SK-N-SH treated with all-trans-retinoic acid at 6 μM for 48 hours (cell line): ENCODE results near the gene DCDC2C.

Experiments used
- ATAC-seq: fragments of 200-7000 bp; cut with Tn5 transposase; 3 replicates; pipeline ENCODE4 v1.9.1; 2020; ENCODE audit warnings: mild to moderate bottlenecking, moderate library complexity
- ARNTL ChIP-seq: fragments of 450-650 bp; formaldehyde crosslinking; IDR thresholded peaks from 2 replicates; pipeline ENCODE4 v1.5.0; 2020; ENCODE audit warnings: low read depth, mild to moderate bottlenecking, moderate library complexity, borderline replicate concordance
- BACH2 ChIP-seq: fragments of 250-450 bp; sonication (Bioruptor Pico); IDR thresholded peaks from 2 replicates; pipeline ENCODE4 v1.9.0; 2021; ENCODE audit warnings: mild to moderate bottlenecking, borderline replicate concordance
- ESRRG ChIP-seq: fragments of 250-450 bp; sonication (Bioruptor Pico); IDR thresholded peaks from 2 replicates; pipeline ENCODE4 v1.6.1; 2021; ENCODE audit warnings: mild to moderate bottlenecking
- GLIS3 ChIP-seq: fragments of 250-450 bp; sonication (Bioruptor Pico); IDR thresholded peaks from 2 replicates; pipeline ENCODE4 v1.5.0; 2020; ENCODE audit warnings: mild to moderate bottlenecking, moderate library complexity
- ISL1 ChIP-seq: fragments of 250-450 bp; sonication (Bioruptor Pico); IDR thresholded peaks from 2 replicates; pipeline ENCODE4 v2.1.2; 2022; ENCODE audit warnings: mild to moderate bottlenecking, moderate library complexity
- PPARA ChIP-seq: fragments of 250-450 bp; sonication (Bioruptor Pico); IDR thresholded peaks from 2 replicates; pipeline ENCODE4 v1.5.0; 2020; ENCODE audit warnings: mild to moderate bottlenecking, borderline replicate concordance
- RARB ChIP-seq: fragments of 250-450 bp; sonication (Bioruptor Pico); IDR thresholded peaks from 2 replicates; pipeline ENCODE4 v1.8.0; 2021; ENCODE audit warnings: mild to moderate bottlenecking, moderate library complexity
- SNAI2 ChIP-seq: fragments of 250-450 bp; sonication (Bioruptor Pico); IDR thresholded peaks from 2 replicates; pipeline ENCODE4 v1.5.0; 2020; ENCODE audit warnings: mild to moderate bottlenecking, moderate library complexity
- TCF4 ChIP-seq: fragments of 250-450 bp; sonication (Bioruptor Pico); IDR thresholded peaks from 2 replicates; pipeline ENCODE4 v1.8.0; 2021; ENCODE audit warnings: mild to moderate bottlenecking, moderate library complexity, borderline replicate concordance
- ZFP3 ChIP-seq: fragments of 250-450 bp; sonication (Bioruptor Pico); IDR thresholded peaks from 2 replicates; pipeline ENCODE4 v1.5.0; 2020; ENCODE audit warnings: mild to moderate bottlenecking, moderate library complexity
- ZFP30 ChIP-seq: fragments of 450-650 bp; formaldehyde crosslinking; IDR thresholded peaks from 2 replicates; pipeline ENCODE4 v1.5.0; 2022; ENCODE audit warnings: mild to moderate bottlenecking, moderate library complexity
- ZNF565 ChIP-seq: fragments of 450-650 bp; formaldehyde crosslinking; conservative IDR thresholded peaks from 2 replicates; pipeline ENCODE4 v1.5.0; 2020; ENCODE audit warnings: low read depth, mild to moderate bottlenecking, moderate library complexity
- ZNF70 ChIP-seq: fragments of 450-650 bp; formaldehyde crosslinking; IDR thresholded peaks from 2 replicates; pipeline ENCODE4 v1.5.0; 2020; ENCODE audit warnings: mild to moderate bottlenecking, moderate library complexity
- ZNF8 ChIP-seq: fragments of 450-650 bp; formaldehyde crosslinking; IDR thresholded peaks from 2 replicates; pipeline ENCODE4 v1.5.0; 2020; ENCODE audit warnings: mild to moderate bottlenecking, moderate library complexity
- TF ChIP-seq, protein P1 (sequence below): fragments of 250-450 bp; sonication (Bioruptor Pico); IDR thresholded peaks from 2 replicates; pipeline ENCODE4 v1.5.1; 2020; ENCODE audit warnings: low read depth, mild to moderate bottlenecking, moderate library complexity
- TF ChIP-seq, protein P2 (sequence below): fragments of 250-450 bp; sonication (Bioruptor Pico); IDR thresholded peaks from 2 replicates; pipeline ENCODE4 v1.5.1; 2021; ENCODE audit warnings: mild to moderate bottlenecking, moderate library complexity
- TF ChIP-seq, protein P3 (sequence below): fragments of 250-450 bp; sonication (Bioruptor Pico); IDR thresholded peaks from 2 replicates; pipeline ENCODE4 v1.5.0; 2020; ENCODE audit warnings: mild to moderate bottlenecking, moderate library complexity
- TF ChIP-seq, protein P4 (sequence below): fragments of 250-450 bp; sonication (Bioruptor Pico); IDR thresholded peaks from 2 replicates; pipeline ENCODE4 v1.8.0; 2020; ENCODE audit warnings: mild to moderate bottlenecking, moderate library complexity, borderline replicate concordance
- TF ChIP-seq, protein P5 (sequence below): fragments of 250-450 bp; sonication (Bioruptor Pico); IDR thresholded peaks from 2 replicates; pipeline ENCODE4 v1.8.0; 2021; ENCODE audit warnings: low read depth, mild to moderate bottlenecking, moderate library complexity, borderline replicate concordance

DCDC2C gene

DNA sequence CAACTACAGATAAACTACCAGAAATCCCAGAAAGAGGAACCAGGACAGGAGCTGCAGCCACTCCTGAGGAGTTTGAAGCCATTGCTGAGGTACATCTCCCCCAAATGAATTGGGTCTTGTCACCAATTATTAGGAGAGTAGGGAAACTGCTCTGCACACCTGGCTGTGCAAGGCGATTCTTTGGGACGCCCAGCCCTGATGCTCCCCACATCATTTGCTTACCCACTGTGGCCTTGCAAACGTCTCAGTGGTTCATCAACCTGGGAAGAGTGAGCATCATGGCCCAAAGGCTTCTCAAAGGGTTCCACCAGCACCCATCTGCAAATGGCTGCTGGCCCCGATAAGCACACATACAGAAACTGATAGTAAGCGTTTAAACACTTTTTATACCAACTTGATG lies 21.8 kb upstream of the DCDC2C start:
- no peak for ATAC-seq
- TF ChIP-seq, protein P1, sequence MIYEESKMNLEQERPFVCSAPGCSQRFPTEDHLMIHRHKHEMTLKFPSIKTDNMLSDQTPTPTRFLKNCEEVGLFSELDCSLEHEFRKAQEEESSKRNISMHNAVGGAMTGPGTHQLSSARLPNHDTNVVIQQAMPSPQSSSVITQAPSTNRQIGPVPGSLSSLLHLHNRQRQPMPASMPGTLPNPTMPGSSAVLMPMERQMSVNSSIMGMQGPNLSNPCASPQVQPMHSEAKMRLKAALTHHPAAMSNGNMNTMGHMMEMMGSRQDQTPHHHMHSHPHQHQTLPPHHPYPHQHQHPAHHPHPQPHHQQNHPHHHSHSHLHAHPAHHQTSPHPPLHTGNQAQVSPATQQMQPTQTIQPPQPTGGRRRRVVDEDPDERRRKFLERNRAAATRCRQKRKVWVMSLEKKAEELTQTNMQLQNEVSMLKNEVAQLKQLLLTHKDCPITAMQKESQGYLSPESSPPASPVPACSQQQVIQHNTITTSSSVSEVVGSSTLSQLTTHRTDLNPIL (CRISPR knock-in tag): no peak
- TF ChIP-seq, protein P2, sequence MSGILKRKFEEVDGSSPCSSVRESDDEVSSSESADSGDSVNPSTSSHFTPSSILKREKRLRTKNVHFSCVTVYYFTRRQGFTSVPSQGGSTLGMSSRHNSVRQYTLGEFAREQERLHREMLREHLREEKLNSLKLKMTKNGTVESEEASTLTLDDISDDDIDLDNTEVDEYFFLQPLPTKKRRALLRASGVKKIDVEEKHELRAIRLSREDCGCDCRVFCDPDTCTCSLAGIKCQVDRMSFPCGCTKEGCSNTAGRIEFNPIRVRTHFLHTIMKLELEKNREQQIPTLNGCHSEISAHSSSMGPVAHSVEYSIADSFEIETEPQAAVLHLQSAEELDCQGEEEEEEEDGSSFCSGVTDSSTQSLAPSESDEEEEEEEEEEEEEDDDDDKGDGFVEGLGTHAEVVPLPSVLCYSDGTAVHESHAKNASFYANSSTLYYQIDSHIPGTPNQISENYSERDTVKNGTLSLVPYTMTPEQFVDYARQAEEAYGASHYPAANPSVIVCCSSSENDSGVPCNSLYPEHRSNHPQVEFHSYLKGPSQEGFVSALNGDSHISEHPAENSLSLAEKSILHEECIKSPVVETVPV (CRISPR knock-in tag): no peak
- TF ChIP-seq BACH2 (CRISPR knock-in tag): no peak
- TF ChIP-seq PPARA (CRISPR knock-in tag): no peak
- TF ChIP-seq ESRRG (CRISPR knock-in tag): no peak
- TF ChIP-seq ZNF70 (CRISPR knock-in tag): no peak
- TF ChIP-seq, protein P3, sequence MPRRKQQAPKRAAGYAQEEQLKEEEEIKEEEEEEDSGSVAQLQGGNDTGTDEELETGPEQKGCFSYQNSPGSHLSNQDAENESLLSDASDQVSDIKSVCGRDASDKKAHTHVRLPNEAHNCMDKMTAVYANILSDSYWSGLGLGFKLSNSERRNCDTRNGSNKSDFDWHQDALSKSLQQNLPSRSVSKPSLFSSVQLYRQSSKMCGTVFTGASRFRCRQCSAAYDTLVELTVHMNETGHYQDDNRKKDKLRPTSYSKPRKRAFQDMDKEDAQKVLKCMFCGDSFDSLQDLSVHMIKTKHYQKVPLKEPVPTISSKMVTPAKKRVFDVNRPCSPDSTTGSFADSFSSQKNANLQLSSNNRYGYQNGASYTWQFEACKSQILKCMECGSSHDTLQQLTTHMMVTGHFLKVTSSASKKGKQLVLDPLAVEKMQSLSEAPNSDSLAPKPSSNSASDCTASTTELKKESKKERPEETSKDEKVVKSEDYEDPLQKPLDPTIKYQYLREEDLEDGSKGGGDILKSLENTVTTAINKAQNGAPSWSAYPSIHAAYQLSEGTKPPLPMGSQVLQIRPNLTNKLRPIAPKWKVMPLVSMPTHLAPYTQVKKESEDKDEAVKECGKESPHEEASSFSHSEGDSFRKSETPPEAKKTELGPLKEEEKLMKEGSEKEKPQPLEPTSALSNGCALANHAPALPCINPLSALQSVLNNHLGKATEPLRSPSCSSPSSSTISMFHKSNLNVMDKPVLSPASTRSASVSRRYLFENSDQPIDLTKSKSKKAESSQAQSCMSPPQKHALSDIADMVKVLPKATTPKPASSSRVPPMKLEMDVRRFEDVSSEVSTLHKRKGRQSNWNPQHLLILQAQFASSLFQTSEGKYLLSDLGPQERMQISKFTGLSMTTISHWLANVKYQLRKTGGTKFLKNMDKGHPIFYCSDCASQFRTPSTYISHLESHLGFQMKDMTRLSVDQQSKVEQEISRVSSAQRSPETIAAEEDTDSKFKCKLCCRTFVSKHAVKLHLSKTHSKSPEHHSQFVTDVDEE (CRISPR knock-in tag): no peak
- TF ChIP-seq ISL1 (CRISPR knock-in tag): no peak
- TF ChIP-seq, protein P4, sequence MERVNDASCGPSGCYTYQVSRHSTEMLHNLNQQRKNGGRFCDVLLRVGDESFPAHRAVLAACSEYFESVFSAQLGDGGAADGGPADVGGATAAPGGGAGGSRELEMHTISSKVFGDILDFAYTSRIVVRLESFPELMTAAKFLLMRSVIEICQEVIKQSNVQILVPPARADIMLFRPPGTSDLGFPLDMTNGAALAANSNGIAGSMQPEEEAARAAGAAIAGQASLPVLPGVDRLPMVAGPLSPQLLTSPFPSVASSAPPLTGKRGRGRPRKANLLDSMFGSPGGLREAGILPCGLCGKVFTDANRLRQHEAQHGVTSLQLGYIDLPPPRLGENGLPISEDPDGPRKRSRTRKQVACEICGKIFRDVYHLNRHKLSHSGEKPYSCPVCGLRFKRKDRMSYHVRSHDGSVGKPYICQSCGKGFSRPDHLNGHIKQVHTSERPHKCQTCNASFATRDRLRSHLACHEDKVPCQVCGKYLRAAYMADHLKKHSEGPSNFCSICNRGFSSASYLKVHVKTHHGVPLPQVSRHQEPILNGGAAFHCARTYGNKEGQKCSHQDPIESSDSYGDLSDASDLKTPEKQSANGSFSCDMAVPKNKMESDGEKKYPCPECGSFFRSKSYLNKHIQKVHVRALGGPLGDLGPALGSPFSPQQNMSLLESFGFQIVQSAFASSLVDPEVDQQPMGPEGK (CRISPR knock-in tag): no peak
- TF ChIP-seq ZFP3 (CRISPR knock-in tag): no peak
- TF ChIP-seq ZNF565 (CRISPR knock-in tag): no peak
- no peak for TF ChIP-seq ZNF8
- TF ChIP-seq RARB (CRISPR knock-in tag): no peak
- TF ChIP-seq TCF4 (CRISPR knock-in tag): no peak
- TF ChIP-seq ARNTL (CRISPR knock-in tag): no peak

DNA sequence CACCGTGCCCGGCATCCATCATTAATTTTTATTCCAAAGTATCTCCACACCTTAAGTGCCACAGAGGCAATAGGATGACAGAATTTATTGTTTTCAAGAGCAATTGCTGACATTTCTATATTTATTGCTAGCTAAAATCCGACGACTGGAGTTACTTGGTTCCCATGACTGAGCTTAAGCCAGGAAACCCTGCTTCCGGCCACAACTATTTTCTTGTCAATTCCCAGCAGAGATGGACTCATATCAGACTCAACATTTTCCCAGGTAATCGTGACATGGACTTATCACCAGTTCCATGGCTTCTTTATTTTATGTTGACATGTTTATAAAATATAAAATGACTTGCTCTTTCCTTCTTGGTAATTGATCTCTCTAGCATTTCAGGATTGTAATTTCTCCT lies 20.6 kb upstream of the DCDC2C start:
- no peak for ATAC-seq
- TF ChIP-seq, protein P5, sequence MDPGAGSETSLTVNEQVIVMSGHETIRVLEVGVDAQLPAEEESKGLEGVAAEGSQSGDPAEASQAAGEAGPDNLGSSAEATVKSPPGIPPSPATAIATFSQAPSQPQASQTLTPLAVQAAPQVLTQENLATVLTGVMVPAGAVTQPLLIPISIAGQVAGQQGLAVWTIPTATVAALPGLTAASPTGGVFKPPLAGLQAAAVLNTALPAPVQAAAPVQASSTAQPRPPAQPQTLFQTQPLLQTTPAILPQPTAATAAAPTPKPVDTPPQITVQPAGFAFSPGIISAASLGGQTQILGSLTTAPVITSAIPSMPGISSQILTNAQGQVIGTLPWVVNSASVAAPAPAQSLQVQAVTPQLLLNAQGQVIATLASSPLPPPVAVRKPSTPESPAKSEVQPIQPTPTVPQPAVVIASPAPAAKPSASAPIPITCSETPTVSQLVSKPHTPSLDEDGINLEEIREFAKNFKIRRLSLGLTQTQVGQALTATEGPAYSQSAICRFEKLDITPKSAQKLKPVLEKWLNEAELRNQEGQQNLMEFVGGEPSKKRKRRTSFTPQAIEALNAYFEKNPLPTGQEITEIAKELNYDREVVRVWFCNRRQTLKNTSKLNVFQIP: no peak
- TF ChIP-seq ZNF565 (CRISPR knock-in tag) (no peak), ZFP3 (CRISPR knock-in tag) (no peak), GLIS3 (CRISPR knock-in tag) (no peak), ZFP30 (CRISPR knock-in tag) (no peak), ARNTL (CRISPR knock-in tag) (no peak), ESRRG (CRISPR knock-in tag) (no peak), SNAI2 (no peak), BACH2 (CRISPR knock-in tag) (no peak), RARB (CRISPR knock-in tag) (no peak), ZNF8 (no peak)

DNA sequence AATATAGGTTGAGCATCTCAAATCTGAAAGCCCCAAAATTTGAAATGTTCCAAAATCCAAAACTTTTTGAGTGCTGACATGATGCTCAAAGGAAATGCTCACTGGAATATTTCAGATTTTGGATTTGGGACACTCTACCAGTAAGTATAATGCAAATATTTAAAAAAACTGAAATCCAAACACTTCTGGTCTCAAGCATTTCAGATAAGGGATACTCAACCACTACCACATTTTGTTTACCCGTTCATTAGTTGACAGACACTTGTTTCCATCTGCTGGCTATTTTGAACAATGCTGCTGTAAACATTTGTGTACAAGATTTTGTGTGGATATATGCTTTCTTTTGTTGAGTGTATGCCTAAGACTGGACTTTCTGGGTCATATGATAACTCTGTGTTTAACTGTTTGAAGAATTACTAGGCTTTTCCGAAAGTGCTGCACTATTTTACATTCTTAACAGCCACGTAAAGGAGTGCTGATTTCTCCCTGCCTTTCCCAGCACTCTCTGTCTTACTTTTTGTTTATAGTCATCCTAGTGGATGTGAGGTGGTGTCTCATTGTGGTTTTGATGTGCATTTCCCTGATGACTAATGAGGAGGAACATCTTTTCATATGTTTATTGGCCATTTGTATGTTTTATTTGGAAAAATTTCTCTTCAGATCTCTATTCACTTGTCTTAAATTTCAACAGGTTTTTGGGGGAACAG lies 19.5 kb upstream of the DCDC2C start:
- TF ChIP-seq, protein P4 (CRISPR knock-in tag): no peak

More for the DNA sequence above, 19.5 kb upstream of the DCDC2C start:
- no peak for ATAC-seq
